Measurements from ENCODE around the gene MEF2C. TPM values are rescaled to one million over a fixed set of nuclear protein-coding genes. Genes with fewer than 3 reads are reported as not detected.
"Not testable (repeated sequence)": the region's sequence is repeated elsewhere in the genome, so short reads cannot be mapped to it uniquely, and the experiment has no call there.

MEF2C gene
- total and polyA plus RNA-seq, 2 experiments from 2014 or later, result 3.2 to 3.4 TPM

DNA sequence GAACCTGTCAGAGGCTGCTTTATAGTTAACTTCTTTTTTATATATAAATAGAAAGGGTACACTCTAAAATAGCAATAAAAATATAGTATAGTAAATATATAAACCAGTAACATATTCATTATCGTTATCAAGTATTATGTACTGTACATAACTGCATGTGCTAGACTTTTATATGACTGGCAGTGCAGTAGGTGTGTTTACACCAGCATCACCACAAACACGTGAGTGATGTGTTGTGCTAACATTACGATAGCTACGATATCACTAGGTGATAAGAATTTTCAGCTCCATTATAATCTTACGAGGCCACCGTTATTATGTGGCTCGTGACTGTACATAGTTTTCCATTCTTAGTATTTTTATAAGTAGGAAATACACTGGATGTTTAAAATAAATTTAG is 43.8 kb upstream of the MEF2C start:
- H2AFZ ChIP-seq, result no peak overlapping the region
- no peaks in the 10 kb centered on the region for H3K9me3 ChIP-seq (ENCODE audit: low read depth)
- peaks cover 8% of the 10 kb centered on the region for H3F3A ChIP-seq (ENCODE audit: insufficient read depth)
- no peak overlapping the region for H3K27ac ChIP-seq
- H3K4me1 ChIP-seq (ENCODE audit: insufficient read depth), result peaks cover 25% of the 10 kb centered on the region
- H3K4me3 ChIP-seq, result no peak overlapping the region
- H3K27me3 ChIP-seq (replicated peaks; ENCODE audit: insufficient read depth), result no peaks in the 10 kb centered on the region
- TF ChIP-seq EZH2 (IDR thresholded peaks at IDR 0.05; ENCODE audit: insufficient read depth, poor library complexity, severe bottlenecking), result no peak
- no peak for TF ChIP-seq EZH2phosphoT487 (IDR thresholded peaks at IDR 0.05; ENCODE audit: insufficient read depth, low read depth)
- H4K20me1 ChIP-seq (ENCODE audit: insufficient read depth), result no peaks in the 10 kb centered on the region
- DNase-seq, result no peak
- no peaks in the 10 kb centered on the region for H3K79me2 ChIP-seq (ENCODE audit: insufficient read depth)
- H3K36me3 ChIP-seq (ENCODE audit: low read depth), result no peaks in the 10 kb centered on the region
- H3K9ac ChIP-seq, result no peak overlapping the region
- no peaks in the 10 kb centered on the region for H3K9me2 ChIP-seq (ENCODE audit: insufficient read depth)
- 93 to 95% methylated on average over 7 of the region's 7 CpGs for WGBS, 2 experiments (ENCODE audit: low coverage in 1 of 2, low lambda C conversion rate in 2 of 2, missing lambda C conversion rate in 2 of 2)
- no peak overlapping the region for H3K4me2 ChIP-seq (ENCODE audit: unreplicated experiment)
- in situ Hi-C loops (cut with MboI), result no loop called here

DNA sequence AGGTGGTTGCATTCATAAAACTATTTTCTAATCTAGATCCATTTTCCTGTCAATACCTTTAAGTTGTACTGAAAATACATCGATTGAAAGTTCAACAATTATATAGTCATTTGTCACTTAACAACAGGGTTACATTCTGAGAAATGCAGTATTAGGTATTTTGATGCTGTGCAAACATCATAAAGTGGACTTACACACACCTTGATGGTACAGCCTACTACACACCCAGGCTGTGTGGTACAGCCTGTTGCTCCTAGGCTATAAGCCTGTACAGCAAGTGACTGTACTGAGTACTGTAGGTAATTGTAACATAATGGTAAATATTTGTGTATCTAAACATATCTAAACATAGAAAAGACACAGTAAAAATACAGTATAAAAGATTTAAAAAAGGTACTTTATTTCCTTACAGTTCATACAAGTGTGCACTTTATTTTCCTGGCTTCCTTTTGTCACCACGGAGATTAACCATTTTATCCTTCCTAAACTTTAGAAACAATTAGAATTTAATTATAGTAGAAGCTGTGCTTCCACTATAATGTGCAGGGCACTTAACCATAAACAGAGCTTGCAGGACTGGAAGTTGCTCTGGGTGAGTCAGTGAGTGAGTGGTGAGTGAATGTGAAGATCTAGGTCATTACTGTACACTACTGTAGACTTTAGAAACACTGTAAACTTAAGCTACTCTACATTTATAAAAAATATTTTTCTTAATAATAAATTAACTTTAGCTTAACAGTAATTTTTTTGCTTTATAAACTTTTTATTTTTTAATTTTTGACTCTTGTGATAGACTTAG is 42.9 kb upstream of the MEF2C start:
- Histone ChIP-seq H3K4me1 (ENCODE audit: insufficient read depth) (peaks cover 25% of the 10 kb centered on the region), H3K36me3 (ENCODE audit: low read depth) (no peaks in the 10 kb centered on the region), H3K79me2 (ENCODE audit: insufficient read depth) (no peaks in the 10 kb centered on the region), H3K9me3 (ENCODE audit: low read depth) (no peaks in the 10 kb centered on the region), H3K4me2 (ENCODE audit: unreplicated experiment) (no peak overlapping the region), H3K4me3 (no peak overlapping the region), H3K9ac (no peak overlapping the region), H3K27me3 (replicated peaks; ENCODE audit: insufficient read depth) (no peaks in the 10 kb centered on the region), H2AFZ (no peak overlapping the region), H3K9me2 (ENCODE audit: insufficient read depth) (no peaks in the 10 kb centered on the region), H3K27ac (no peak overlapping the region), H4K20me1 (ENCODE audit: insufficient read depth) (no peaks in the 10 kb centered on the region), H3F3A (ENCODE audit: insufficient read depth) (peaks cover 8% of the 10 kb centered on the region)
- in situ Hi-C loops (cut with MboI), result no loop called here
- peak; percentile 59 for DNase-seq
- TF ChIP-seq EZH2 (IDR thresholded peaks at IDR 0.05; ENCODE audit: insufficient read depth, poor library complexity, severe bottlenecking), result no peak
- no peak for TF ChIP-seq EZH2phosphoT487 (IDR thresholded peaks at IDR 0.05; ENCODE audit: insufficient read depth, low read depth)
- whole genome bisulfite sequencing, 2 experiments (ENCODE audit: low coverage in 1 of 2, low lambda C conversion rate in 2 of 2, missing lambda C conversion rate in 2 of 2), result 54 to 61% methylated on average over 2 of the region's 2 CpGs

DNA sequence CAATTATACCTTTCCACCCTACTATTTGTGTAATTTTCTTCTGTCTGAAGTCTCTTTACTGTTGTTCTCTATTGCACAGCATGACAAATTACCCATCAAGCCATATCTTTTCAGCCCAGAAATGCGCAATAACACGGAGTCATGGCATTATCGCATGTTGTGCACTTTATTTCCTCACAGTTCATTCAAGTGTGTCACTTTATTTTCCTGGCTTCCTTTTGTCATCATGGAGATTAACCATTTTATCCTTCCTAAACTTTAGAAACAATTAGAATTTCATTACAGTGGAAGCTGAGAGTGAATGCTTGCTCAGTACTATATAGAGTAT is 41.3 kb upstream of the MEF2C start:
- H3K9me3 ChIP-seq (ENCODE audit: low read depth), result no peaks in the 10 kb centered on the region
- 63 to 70% methylated on average over 3 of the region's 3 CpGs for WGBS, 2 experiments (ENCODE audit: low coverage in 1 of 2, low lambda C conversion rate in 2 of 2, missing lambda C conversion rate in 2 of 2)

DNA sequence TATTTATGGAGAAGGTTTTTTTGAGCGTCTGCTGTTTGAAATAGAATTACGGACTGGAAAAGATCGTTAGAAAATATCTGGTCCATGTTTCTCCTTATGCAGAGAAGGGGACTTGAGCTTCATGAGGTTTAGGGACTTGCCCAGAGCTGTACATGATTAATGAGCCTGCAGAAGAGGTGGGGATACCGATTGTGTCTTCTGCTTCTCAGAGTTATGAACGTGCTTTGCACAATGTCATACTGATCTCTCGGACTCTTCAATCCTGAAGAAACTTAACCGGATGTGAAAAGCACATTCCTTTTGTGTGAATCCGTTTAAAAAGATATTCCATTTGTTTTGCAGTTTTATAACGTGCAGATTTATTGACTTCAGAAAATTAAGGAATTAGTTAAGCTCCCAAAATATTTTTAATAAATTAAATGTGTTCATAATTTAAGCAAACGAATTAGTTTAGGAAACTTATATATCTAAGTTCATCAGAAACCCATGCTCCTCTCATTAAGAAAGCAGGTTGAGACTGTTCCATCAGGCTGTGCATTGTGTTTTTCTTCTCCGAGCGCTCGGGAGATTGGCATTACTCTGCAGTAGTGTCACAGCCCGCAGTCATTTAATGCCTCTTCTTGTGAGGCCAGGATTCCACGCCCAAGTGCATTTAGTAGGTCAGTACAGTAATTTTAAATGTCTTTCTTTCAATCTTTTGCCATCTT is 40.8 kb upstream of the MEF2C start:
- Histone ChIP-seq H3K9me2 (ENCODE audit: insufficient read depth) (no peaks in the 10 kb centered on the region), H4K20me1 (ENCODE audit: insufficient read depth) (no peaks in the 10 kb centered on the region), H3K27me3 (replicated peaks; ENCODE audit: insufficient read depth) (no peaks in the 10 kb centered on the region), H3K27ac (peak overlapping the region; percentile 19), H3K4me2 (ENCODE audit: unreplicated experiment) (peak overlapping the region; percentile 75), H3K9ac (peak overlapping the region; percentile 14), H3K79me2 (ENCODE audit: insufficient read depth) (no peaks in the 10 kb centered on the region), H2AFZ (peak overlapping the region; percentile 64), H3K4me1 (ENCODE audit: insufficient read depth) (peaks cover 25% of the 10 kb centered on the region), H3K36me3 (ENCODE audit: low read depth) (no peaks in the 10 kb centered on the region), H3F3A (ENCODE audit: insufficient read depth) (peaks cover 8% of the 10 kb centered on the region), H3K9me3 (ENCODE audit: low read depth) (no peaks in the 10 kb centered on the region), H3K4me3 (peak overlapping the region; percentile 64)
- TF ChIP-seq EZH2 (IDR thresholded peaks at IDR 0.05; ENCODE audit: insufficient read depth, poor library complexity, severe bottlenecking) (no peak), EZH2phosphoT487 (IDR thresholded peaks at IDR 0.05; ENCODE audit: insufficient read depth, low read depth) (no peak)
- DNase-seq, result peak; percentile 62
- in situ Hi-C loops (cut with MboI), result no loop called here
- 5% methylated on average over 15 of the region's 15 CpGs for WGBS, 2 experiments (ENCODE audit: low coverage in 1 of 2, low lambda C conversion rate in 2 of 2, missing lambda C conversion rate in 2 of 2)

More for the DNA sequence above, 41.3 kb upstream of the MEF2C start:
- Histone ChIP-seq H3K4me1 (ENCODE audit: insufficient read depth) (peaks cover 25% of the 10 kb centered on the region), H3K9ac (no peak overlapping the region; the same call in 1 of the 2 replicates), H3K4me3 (peak overlapping the region; percentile 64), H3K27ac (0 out of 2 replicates have a peak overlapping the region, but pooled peaks have one; percentile 18), H3K9me2 (ENCODE audit: insufficient read depth) (no peaks in the 10 kb centered on the region), H3K4me2 (ENCODE audit: unreplicated experiment) (peak overlapping the region; percentile 75), H4K20me1 (ENCODE audit: insufficient read depth) (no peaks in the 10 kb centered on the region), H3K36me3 (ENCODE audit: low read depth) (no peaks in the 10 kb centered on the region), H3K79me2 (ENCODE audit: insufficient read depth) (no peaks in the 10 kb centered on the region), H2AFZ (peak overlapping the region; percentile 64), H3K27me3 (replicated peaks; ENCODE audit: insufficient read depth) (no peaks in the 10 kb centered on the region), H3F3A (ENCODE audit: insufficient read depth) (peaks cover 8% of the 10 kb centered on the region)
- in situ Hi-C loops (cut with MboI), result no loop called here
- peak; percentile 10 for DNase-seq
- TF ChIP-seq EZH2phosphoT487 (IDR thresholded peaks at IDR 0.05; ENCODE audit: insufficient read depth, low read depth), result no peak

DNA sequence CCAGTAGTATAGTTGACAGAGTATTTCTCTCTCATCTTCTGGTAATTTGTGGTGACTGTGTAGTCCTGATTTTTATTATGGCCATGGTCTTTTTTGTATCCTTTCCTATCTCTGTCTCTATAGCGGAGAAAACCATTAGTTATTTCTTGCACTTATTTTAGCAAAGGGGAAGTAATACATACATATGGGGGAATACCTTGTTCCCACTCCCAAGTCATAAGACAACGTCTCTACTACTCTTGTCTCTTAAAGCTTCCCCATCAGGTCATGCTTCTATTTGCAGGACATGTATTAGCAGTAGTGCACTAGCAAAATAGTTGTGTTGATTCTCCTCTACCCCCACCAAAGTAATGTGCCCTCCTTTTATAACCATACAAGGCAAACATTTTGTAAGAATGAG is 29.8 kb upstream of the MEF2C start:
- H3F3A ChIP-seq (ENCODE audit: insufficient read depth); H3K27ac ChIP-seq; H3K79me2 ChIP-seq (ENCODE audit: insufficient read depth); H4K20me1 ChIP-seq (ENCODE audit: insufficient read depth); H3K9ac ChIP-seq; H3K4me3 ChIP-seq; H3K4me2 ChIP-seq (ENCODE audit: unreplicated experiment); H3K36me3 ChIP-seq (ENCODE audit: low read depth); in situ Hi-C loops (cut with MboI); H3K27me3 ChIP-seq (replicated peaks; ENCODE audit: insufficient read depth); H2AFZ ChIP-seq; H3K9me3 ChIP-seq (ENCODE audit: low read depth); H3K9me2 ChIP-seq (ENCODE audit: insufficient read depth); H3K4me1 ChIP-seq (ENCODE audit: insufficient read depth); DNase-seq: not testable (repeated sequence)
- 97 to 100% methylated on average over 2 of the region's 2 CpGs for WGBS, 2 experiments (ENCODE audit: low coverage in 1 of 2, low lambda C conversion rate in 2 of 2, missing lambda C conversion rate in 2 of 2)

DNA sequence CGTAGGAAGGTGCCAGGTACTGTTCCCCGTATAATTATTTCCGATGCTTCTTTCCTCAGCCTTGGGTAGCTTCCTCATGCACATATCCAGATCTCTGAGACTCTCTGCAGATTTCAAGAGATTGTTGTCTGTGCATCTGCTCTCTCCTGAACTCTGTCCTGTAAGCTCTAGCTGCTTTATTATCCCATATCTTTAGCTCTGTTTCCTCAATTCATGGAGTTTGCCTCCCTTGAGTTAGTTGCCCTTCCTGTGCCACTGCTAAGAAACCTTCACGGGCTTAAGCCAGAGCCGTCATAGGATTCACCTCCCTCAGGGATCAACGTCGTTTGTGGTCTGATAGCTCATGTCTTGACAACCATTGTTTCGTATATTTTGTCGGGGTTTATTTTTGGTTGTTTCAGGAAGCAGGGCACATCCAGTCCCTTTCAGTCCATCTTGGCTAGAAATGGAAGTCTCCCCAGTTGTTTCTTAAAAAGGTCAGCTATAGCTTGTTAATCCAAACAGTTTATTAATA is 28.1 kb upstream of the MEF2C start:
- H3K27ac ChIP-seq; H3K4me3 ChIP-seq; DNase-seq; H3K9me2 ChIP-seq (ENCODE audit: insufficient read depth); H3K9me3 ChIP-seq (ENCODE audit: low read depth); H2AFZ ChIP-seq; H3K4me1 ChIP-seq (ENCODE audit: insufficient read depth); H3F3A ChIP-seq (ENCODE audit: insufficient read depth); H4K20me1 ChIP-seq (ENCODE audit: insufficient read depth); H3K36me3 ChIP-seq (ENCODE audit: low read depth); in situ Hi-C loops (cut with MboI); H3K79me2 ChIP-seq (ENCODE audit: insufficient read depth); H3K27me3 ChIP-seq (replicated peaks; ENCODE audit: insufficient read depth); H3K9ac ChIP-seq; H3K4me2 ChIP-seq (ENCODE audit: unreplicated experiment): not testable (repeated sequence)
- WGBS, 2 experiments (ENCODE audit: low coverage in 1 of 2, low lambda C conversion rate in 2 of 2, missing lambda C conversion rate in 2 of 2), result 96% methylated on average over 9 of the region's 9 CpGs

Data from GM23248 (cell line).